NB4 (cell line): Measurements from ENCODE around the gene FSTL5.

Source experiments
- CTCF ChIP-seq: IDR thresholded peaks from one replicate; pipeline ENCODE4 v1.5.1; 2012; ENCODE audit warnings: low read depth, low read length
- MYC ChIP-seq: IDR thresholded peaks from 2 replicates; pipeline ENCODE4 v1.6.1; 2011; ENCODE audit warnings: low read depth, low read length
- TF ChIP-seq, protein P1 (sequence below): IDR thresholded peaks from 2 replicates; pipeline ENCODE4 v1.6.1; 2011; ENCODE audit warnings: low read depth, low read length

- TF ChIP-seq CTCF (no peak), MYC (no peak)
- TF ChIP-seq, protein P1, sequence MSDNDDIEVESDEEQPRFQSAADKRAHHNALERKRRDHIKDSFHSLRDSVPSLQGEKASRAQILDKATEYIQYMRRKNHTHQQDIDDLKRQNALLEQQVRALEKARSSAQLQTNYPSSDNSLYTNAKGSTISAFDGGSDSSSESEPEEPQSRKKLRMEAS, result no peak
Measured at GRCh38 chr4:161382655-161383054, 781.1 kb downstream of the FSTL5 start.
